NB4 (cell line): Measurements from ENCODE around the gene SDHB.

Experiments
- DNase-seq: peaks from one replicate; pipeline ENCODE4 v3.0.0; 2010; ENCODE audit warnings: low read depth
- H3K4me3 ChIP-seq: one replicate; pipeline ENCODE4 v1.5.1; 2011; ENCODE audit warnings: mild to moderate bottlenecking, low read depth, low read length, moderate library complexity
- MYC ChIP-seq: IDR thresholded peaks from 2 replicates; pipeline ENCODE4 v1.6.1; 2011; ENCODE audit warnings: low read depth, low read length
- POLR2A ChIP-seq: IDR thresholded peaks from 2 replicates; pipeline ENCODE4 v1.6.1; 2011; ENCODE audit warnings: mild to moderate bottlenecking; ENCODE audit not compliant: insufficient read length; ENCODE audit errors: extremely low read depth
- TF ChIP-seq, protein P1 (sequence below): IDR thresholded peaks from one replicate; pipeline ENCODE4 v1.5.1; 2012; ENCODE audit warnings: low read depth, low read length
- TF ChIP-seq, protein P2 (sequence below): IDR thresholded peaks from 2 replicates; pipeline ENCODE4 v1.6.1; 2011; ENCODE audit warnings: low read depth, low read length

The SDHB gene

DNA sequence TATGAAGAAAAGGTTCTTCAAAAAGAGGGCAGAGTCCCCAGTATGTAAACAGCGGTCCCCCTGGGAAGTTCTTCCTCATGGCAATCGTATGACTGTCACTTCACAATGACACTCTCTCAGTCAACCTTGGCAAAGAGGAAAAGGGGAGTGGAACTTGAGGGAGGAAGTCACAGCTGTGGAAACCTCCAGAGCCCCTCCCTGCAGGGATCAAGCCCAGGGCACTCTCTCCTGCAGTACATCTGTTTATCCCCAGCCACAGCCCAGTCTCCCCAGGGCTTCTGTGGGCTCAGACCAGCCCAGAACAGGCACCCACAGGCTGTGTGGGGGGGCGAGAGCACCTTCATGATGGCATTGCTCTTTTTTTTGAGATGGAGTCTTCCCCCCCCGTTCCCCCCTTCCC, 44.1 kb downstream of the SDHB start:
- H3K4me3 ChIP-seq: no peak overlapping the region
- TF ChIP-seq POLR2A (no peak), MYC (no peak)
- TF ChIP-seq, protein P1, sequence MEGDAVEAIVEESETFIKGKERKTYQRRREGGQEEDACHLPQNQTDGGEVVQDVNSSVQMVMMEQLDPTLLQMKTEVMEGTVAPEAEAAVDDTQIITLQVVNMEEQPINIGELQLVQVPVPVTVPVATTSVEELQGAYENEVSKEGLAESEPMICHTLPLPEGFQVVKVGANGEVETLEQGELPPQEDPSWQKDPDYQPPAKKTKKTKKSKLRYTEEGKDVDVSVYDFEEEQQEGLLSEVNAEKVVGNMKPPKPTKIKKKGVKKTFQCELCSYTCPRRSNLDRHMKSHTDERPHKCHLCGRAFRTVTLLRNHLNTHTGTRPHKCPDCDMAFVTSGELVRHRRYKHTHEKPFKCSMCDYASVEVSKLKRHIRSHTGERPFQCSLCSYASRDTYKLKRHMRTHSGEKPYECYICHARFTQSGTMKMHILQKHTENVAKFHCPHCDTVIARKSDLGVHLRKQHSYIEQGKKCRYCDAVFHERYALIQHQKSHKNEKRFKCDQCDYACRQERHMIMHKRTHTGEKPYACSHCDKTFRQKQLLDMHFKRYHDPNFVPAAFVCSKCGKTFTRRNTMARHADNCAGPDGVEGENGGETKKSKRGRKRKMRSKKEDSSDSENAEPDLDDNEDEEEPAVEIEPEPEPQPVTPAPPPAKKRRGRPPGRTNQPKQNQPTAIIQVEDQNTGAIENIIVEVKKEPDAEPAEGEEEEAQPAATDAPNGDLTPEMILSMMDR: no peak
- TF ChIP-seq, protein P2, sequence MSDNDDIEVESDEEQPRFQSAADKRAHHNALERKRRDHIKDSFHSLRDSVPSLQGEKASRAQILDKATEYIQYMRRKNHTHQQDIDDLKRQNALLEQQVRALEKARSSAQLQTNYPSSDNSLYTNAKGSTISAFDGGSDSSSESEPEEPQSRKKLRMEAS: no peak
- peak; percentile 78 for DNase-seq

DNA sequence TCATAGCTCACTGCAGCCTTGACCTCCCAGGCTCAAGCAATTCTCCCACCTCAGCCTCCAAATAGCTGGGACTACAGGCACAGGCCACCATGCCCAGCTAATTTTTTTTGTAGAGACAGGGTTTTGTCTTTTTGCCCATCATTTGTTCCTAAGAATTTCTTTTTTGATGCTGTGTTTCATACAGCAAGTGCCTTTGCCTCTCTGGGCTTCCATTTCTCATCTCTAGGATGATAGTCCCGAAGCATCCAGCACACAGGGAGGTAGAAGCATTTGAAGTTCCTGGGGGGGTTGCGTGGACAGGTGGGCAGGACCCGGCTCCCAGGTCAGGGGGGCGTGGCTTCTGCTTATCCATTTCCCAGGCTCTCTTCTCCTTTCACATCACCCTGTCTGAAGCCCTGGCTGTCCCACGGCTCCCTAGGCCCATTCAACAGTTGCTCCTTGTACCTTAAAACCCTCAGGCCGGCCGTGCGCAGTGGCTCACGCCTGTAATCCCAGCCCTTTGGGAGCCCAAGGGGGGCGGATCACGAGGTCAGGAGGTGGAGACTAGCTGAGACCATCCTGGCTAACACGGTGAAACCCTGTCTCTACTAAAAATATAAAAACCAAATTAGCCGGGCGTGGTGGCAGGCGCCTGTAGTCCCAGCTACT, 45.5 kb downstream of the SDHB start:
- DNase-seq: no peak
- TF ChIP-seq MYC: no peak
- TF ChIP-seq POLR2A: no peak
- TF ChIP-seq, protein P2: no peak
- TF ChIP-seq, protein P1: no peak
- H3K4me3 ChIP-seq: no peak overlapping the region

DNA sequence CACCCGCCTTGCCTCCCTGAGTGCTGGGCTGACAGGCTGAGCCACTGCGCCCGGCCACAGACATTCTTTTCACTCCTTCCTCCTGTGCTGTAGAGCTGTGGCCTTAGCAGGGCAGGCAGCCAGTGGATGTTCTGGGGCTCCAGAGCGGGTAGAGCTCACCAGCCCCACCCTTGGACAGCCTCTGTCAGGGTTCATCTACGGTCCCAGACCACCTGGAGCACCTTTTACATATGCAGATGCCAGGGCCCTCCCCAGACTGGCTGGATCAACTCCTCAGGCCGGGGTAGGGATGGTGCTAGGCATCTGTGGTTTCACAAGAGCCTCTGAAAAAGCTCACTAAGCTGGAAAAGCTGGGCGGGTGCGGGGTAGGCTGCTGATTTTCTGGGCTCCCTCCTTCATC, 46.7 kb downstream of the SDHB start:
- no peak for TF ChIP-seq MYC
- TF ChIP-seq POLR2A: no peak
- TF ChIP-seq, protein P1: no peak
- TF ChIP-seq, protein P2: no peak
- H3K4me3 ChIP-seq: no peak overlapping the region
- DNase-seq: no peak

DNA sequence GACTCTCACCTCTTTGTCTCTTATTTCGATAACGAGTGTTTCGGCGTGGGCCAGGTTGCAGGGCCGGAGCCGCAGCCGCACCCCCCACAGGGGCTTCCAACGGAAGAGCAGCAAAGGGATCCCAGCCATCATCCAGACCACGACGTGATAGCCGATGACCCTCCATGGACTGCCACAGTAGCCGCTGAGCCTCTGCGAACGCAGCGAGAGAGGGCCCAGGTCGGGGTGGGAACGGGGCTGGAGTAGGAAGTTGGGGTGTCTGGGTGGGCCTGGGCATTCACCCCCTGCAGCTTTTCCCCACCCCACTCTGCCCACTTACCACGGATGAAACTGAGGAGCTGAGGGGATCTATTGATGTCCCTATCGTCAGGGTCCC, 48.5 kb downstream of the SDHB start:
- H3K4me3 ChIP-seq: no peak overlapping the region
- TF ChIP-seq MYC (no peak), POLR2A (no peak)
- TF ChIP-seq, protein P2: no peak
- TF ChIP-seq, protein P1: no peak

DNA sequence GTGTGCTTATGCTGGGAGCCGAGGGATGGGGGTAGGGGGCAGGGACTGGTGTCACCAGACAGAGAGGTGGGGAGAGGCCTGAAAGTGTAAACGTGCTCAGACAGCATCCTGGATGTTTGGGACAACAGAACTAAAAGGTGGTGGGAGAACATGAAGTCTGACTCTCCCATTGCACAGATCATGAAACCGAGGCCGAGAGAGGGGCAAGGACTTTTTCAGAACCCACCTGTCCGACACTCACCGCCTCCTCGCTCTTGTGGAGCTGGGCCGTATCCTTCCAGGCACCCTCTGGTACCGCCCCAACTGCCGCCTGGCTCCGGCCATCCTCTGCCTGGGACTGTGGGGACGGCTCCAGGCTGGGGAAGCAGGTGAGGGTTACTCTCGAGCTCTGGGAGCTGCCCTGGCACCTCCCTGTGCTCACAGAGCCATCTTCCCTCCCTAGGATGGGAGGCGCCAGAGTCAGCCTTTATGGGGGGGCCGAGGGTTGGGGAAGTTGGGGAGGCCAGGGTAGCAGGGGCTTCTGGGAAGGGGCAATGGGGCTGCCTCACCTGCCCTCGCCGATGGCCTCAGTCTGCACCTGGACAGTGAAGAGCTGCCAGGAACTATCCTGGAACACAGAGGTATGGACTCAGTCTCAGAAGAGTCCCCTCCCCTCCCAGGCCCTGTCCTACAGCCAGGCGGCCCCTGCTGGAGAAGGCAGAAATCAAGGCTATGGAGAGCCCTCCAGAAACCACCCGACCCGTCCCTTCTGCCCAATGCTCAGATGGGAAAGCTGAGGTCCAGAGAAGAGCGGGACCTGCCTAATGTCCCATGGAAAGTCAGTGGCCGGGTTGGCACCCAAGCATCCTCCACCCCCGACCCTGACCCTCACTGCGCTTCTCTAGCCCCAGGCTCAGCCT, 49.1 kb downstream of the SDHB start:
- no peak for DNase-seq
- no peak overlapping the region for H3K4me3 ChIP-seq
- TF ChIP-seq, protein P2: no peak
- no peak for TF ChIP-seq MYC
- no peak for TF ChIP-seq POLR2A
- TF ChIP-seq, protein P1: no peak

More for the DNA sequence above, 48.5 kb downstream of the SDHB start:
- no peak for DNase-seq
